A549 (cell line): ENCODE data around the gene HINT3. TPM values are rescaled to one million over a fixed set of nuclear protein-coding genes. Genes with fewer than 3 reads are reported as not detected.
A peak's percentile ranks its signal among the peaks of the same experiment; 100 is the strongest.

Experiments
- ATAC-seq, 2 experiments: fragments of 200-7000 bp in 1 of 2; fragments of >200 bp in 1 of 2; cut with Nextera tagmentation in 1 of 2; cut with Tn5 transposase in 1 of 2; 3 replicates each; pipeline versions ENCODE4 v1.8.0 to v1.9.1; 2018 to 2020; ENCODE audit warnings: mild to moderate bottlenecking in 1 of 2, moderate library complexity in 1 of 2
- CTCF ChIA-PET: fragments of 300-600 bp; sonication (Branson Sonifier 250); formaldehyde crosslinking; extraction: SDS; loops from one replicate; lab custom pipeline; 2021; ENCODE audit warnings: antibody characterized with exemption, inconsistent platforms; lab: Yijun Ruan, JAX
- POLR2A ChIA-PET: fragments of 350-600 bp; formaldehyde crosslinking; extraction: SDS; loops from one replicate; lab custom pipeline; 2021; ENCODE audit warnings: antibody characterized with exemption, inconsistent platforms; lab: Yijun Ruan, JAX
- DNase-seq, 2 experiments: peaks; one replicate each; pipeline versions ENCODE4 v3.0.0 to v3.0.0-alpha.2; 2011 to 2016; ENCODE audit warnings: low read depth in 1 of 2, low spot score in 1 of 2
- FAIRE-seq: peaks from 2 replicates; lab custom pipeline; 2011; peaks lifted over from hg19 to GRCh38; lab: Jason Lieb, UNC
- H3K27ac ChIP-seq, 2 experiments: fragments of >200 bp; sonication (Bioruptor Twin); formaldehyde crosslinking; 3 replicates each; pipeline ENCODE4 v1.5.1; 2016 to 2017
- H3K4me1 ChIP-seq: fragments of >200 bp; sonication (Bioruptor Twin); formaldehyde crosslinking; 3 replicates; pipeline ENCODE4 v1.6.1; 2016
- H3K4me2 ChIP-seq: fragments of >200 bp; sonication (Bioruptor Twin); formaldehyde crosslinking; 3 replicates; pipeline ENCODE4 v1.6.1; 2016
- H3K4me3 ChIP-seq: fragments of >200 bp; sonication (Bioruptor Twin); formaldehyde crosslinking; 3 replicates; pipeline ENCODE4 v1.5.1; 2016
- H3K9me3 ChIP-seq: fragments of >200 bp; sonication (Bioruptor Twin); formaldehyde crosslinking; 3 replicates; pipeline ENCODE4 v1.6.1; 2016
- CBX2 ChIP-seq: fragments of 200-600 bp; sonication (generic); IDR thresholded peaks from 2 replicates; pipeline ENCODE4 v1.6.1; 2016; ENCODE audit warnings: low read depth, mild to moderate bottlenecking, borderline replicate concordance
- CHD2 ChIP-seq: fragments of 150-350 bp; IDR thresholded peaks from 2 replicates; pipeline ENCODE4 v1.6.1; 2014; ENCODE audit warnings: low read length; ENCODE audit not compliant: partially characterized antibody
- EHMT2 ChIP-seq: fragments of 200-600 bp; sonication (generic); IDR thresholded peaks from 2 replicates; pipeline ENCODE4 v1.6.1; 2016; ENCODE audit warnings: antibody characterized with exemption, low read depth, mild to moderate bottlenecking, moderate library complexity
- FOSB ChIP-seq: fragments of 250-450 bp; sonication (Bioruptor Pico); IDR thresholded peaks from 2 replicates; pipeline ENCODE4 v1.5.0; 2020; ENCODE audit warnings: mild to moderate bottlenecking, moderate library complexity
- FOSL2 ChIP-seq, 2 experiments: fragments of 450-650 bp in 1 of 2; fragments of >200 bp in 1 of 2; sonication (Bioruptor Twin) in 1 of 2; formaldehyde crosslinking; IDR thresholded peaks; 2 replicates each; pipeline versions ENCODE4 v1.5.0 to v1.6.1; 2016 to 2020; ENCODE audit warnings: mild to moderate bottlenecking in 1 of 2, moderate library complexity in 1 of 2
- GATA3 ChIP-seq: IDR thresholded peaks from 2 replicates; pipeline ENCODE4 v1.6.1; 2012; ENCODE audit warnings: borderline replicate concordance
- HOXB13 ChIP-seq: fragments of 250-450 bp; sonication (Bioruptor Pico); IDR thresholded peaks from 2 replicates; pipeline ENCODE4 v1.5.0; 2020; ENCODE audit warnings: low read depth, mild to moderate bottlenecking, moderate library complexity
- HOXB5 ChIP-seq: fragments of 250-450 bp; sonication (Bioruptor Pico); IDR thresholded peaks from 2 replicates; pipeline ENCODE4 v1.5.0; 2020; ENCODE audit warnings: mild to moderate bottlenecking, moderate library complexity
- JUN ChIP-seq, 2 experiments: fragments of >200 bp; sonication (Bioruptor Twin); formaldehyde crosslinking; IDR thresholded peaks; 2 replicates in 1 of 2; 3 replicates in 1 of 2; pipeline ENCODE4 v1.6.1; 2016 to 2017
- KDM5A ChIP-seq: fragments of 200-600 bp; sonication (generic); IDR thresholded peaks from 2 replicates; pipeline ENCODE4 v1.6.1; 2016; ENCODE audit warnings: antibody characterized with exemption, mild to moderate bottlenecking
- MAFK ChIP-seq: fragments of 450-650 bp; IDR thresholded peaks from 2 replicates; pipeline ENCODE4 v1.6.1; 2014; ENCODE audit not compliant: partially characterized antibody
- MYC ChIP-seq: IDR thresholded peaks from 2 replicates; pipeline ENCODE4 v1.6.1; 2012; ENCODE audit warnings: mild to moderate bottlenecking, inconsistent platforms, low read length, improper control_type of control experiment, borderline replicate concordance
- PHF8 ChIP-seq: fragments of 200-600 bp; sonication (generic); IDR thresholded peaks from 2 replicates; pipeline ENCODE4 v1.6.1; 2016; ENCODE audit warnings: low read depth, mild to moderate bottlenecking, antibody characterized with exemption, moderate library complexity, borderline replicate concordance
- POLR2A ChIP-seq: IDR thresholded peaks from 2 replicates; pipeline ENCODE4 v1.6.1; 2012; ENCODE audit warnings: mild to moderate bottlenecking, low read length
- POLR2AphosphoS2 ChIP-seq: conservative IDR thresholded peaks from 2 replicates; pipeline ENCODE4 v1.6.1; 2012; ENCODE audit warnings: low read length, improper control_type of control experiment, inconsistent platforms
- RAD21 ChIP-seq, 2 experiments: fragments of >200 bp in 1 of 2; sonication (Bioruptor Twin) in 1 of 2; formaldehyde crosslinking in 1 of 2; IDR thresholded peaks in 1 of 2; conservative IDR thresholded peaks in 1 of 2; 2 replicates in 1 of 2; 3 replicates in 1 of 2; pipeline ENCODE4 v1.6.1; 2012 to 2018; ENCODE audit warnings: inconsistent platforms in 1 of 2
- RFX5 ChIP-seq: fragments of 450-650 bp; IDR thresholded peaks from 2 replicates; pipeline ENCODE4 v1.7.1; 2014; ENCODE audit warnings: antibody characterized with exemption, mild to moderate bottlenecking, moderate library complexity
- SMC3 ChIP-seq: fragments of >200 bp; sonication (Bioruptor Twin); formaldehyde crosslinking; IDR thresholded peaks from 3 replicates; pipeline ENCODE4 v1.6.1; 2018; ENCODE audit warnings: inconsistent platforms
- SREBF2 ChIP-seq: fragments of 450-650 bp; IDR thresholded peaks from 2 replicates; pipeline ENCODE4 v1.6.1; 2014; ENCODE audit warnings: mild to moderate bottlenecking, moderate library complexity
- WGBS: methylation state at CpG from one replicate; pipeline ENCODE4 v1.1.6; 2017; ENCODE audit errors: missing lambda C conversion rate; 5-methylcytosine and 5-hydroxymethylcytosine counted together
- polyA minus RNA-seq: library from RNA; depleted of rRNA, polyadenylated mRNA; stranded (reverse); fragments of >200 nt; gene quantifications from 2 replicates; pipeline ENCODE4 v1.2.3, GENCODE V29; 2011; rRNA and poly(A)+ RNA removed
- polyA plus RNA-seq, 4 experiments: library from polyadenylated mRNA; depleted of rRNA in 3 of 4; stranded (reverse); fragments of >200 nt; fragmentation: RNase III in 1 of 4; extraction: RNeasy Plus Mini Kit Qiagen cat#74134 plus additional on column Dnase treatment in 1 of 4; gene quantifications; 2 replicates in 3 of 4; 3 replicates in 1 of 4; pipeline ENCODE4 v1.2.3, GENCODE V29; 2011 to 2017
- TF ChIP-seq, protein P1 (sequence below): fragments of >200 bp; sonication (Bioruptor Twin); formaldehyde crosslinking; IDR thresholded peaks from 3 replicates; pipeline ENCODE4 v1.6.1; 2016
- TF ChIP-seq, protein P2 (sequence below): IDR thresholded peaks from 2 replicates; pipeline ENCODE4 v1.6.1; 2012; ENCODE audit warnings: low read depth, borderline replicate concordance
- TF ChIP-seq, protein P3 (sequence below): fragments of 250-450 bp; sonication (Bioruptor Pico); IDR thresholded peaks from 2 replicates; pipeline ENCODE4 v1.5.0; 2021; ENCODE audit warnings: mild to moderate bottlenecking, moderate library complexity, borderline replicate concordance
- TF ChIP-seq, protein P4 (sequence below): IDR thresholded peaks from 2 replicates; pipeline ENCODE4 v1.6.1; 2012
- TF ChIP-seq, protein P5 (sequence below): fragments of >200 bp; sonication (Bioruptor Twin); formaldehyde crosslinking; IDR thresholded peaks from 3 replicates; pipeline ENCODE4 v1.5.1; 2016
- TF ChIP-seq, protein P6 (sequence below): fragments of 150-350 bp; IDR thresholded peaks from 2 replicates; pipeline ENCODE4 v1.6.1; 2014; ENCODE audit warnings: low read depth, mild to moderate bottlenecking, low read length

Gene HINT3
- polyA plus RNA-seq (2011; rRNA removed) (4.7 and 7.2 TPM in 2 replicates), polyA plus RNA-seq (2017; fragmentation: RNase III; extraction: RNeasy Plus Mini Kit Qiagen cat#74134 plus additional on column Dnase treatment) (13.0 to 13.8 TPM (median 13.5 TPM) in 3 replicates), polyA minus RNA-seq (1.5 and 1.6 TPM in 2 replicates)
- 2.1 and 2.9 TPM in 2 replicates for polyA plus RNA-seq (2012; cell fraction: cytosol; rRNA removed)
- polyA plus RNA-seq (2012; cell fraction: nucleus; rRNA removed): 1.1 and 1.9 TPM in 2 replicates

DNA sequence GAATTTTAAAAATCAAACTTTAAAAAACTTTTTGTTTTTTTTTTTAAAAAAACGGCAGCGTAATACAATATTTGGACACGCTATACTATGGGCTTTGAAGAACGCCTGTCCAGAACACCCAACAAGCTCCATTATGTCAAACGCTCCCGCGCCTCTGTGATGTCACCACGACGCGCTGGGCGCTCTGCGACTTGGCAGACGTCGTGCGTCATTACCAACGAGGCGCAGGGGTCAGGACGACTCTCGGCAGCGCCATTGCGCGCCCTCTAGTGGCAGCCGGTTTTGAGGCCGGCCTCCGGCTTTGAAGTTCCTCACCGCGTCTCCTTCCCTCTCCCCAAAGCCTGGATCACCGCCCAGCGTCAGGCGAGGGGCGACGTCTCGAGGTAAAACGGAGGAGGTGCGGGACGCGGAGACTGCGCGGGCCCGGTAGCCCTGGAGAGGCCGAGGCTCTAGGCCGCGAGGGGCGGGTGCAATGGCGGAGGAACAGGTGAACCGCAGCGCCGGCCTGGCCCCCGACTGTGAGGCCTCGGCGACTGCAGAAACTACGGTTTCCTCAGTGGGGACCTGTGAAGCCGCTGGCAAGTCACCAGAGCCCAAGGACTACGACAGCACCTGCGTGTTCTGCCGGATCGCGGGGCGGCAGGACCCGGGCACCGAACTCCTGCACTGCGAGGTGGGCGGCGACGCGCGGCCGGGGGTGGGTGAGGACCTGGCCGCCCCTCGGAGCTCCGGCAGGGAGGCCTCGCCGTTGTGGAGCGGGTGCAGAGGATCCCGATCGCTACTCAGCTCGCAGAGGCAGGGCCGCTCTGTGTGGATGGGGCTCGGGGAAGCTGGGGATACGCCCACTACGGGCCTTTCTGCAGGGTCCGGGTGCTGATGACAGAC is at the start of gene HINT3:
HINT3 (plus strand) TSS at position 265 of the 885 bp plus-strand sequence; CDS start at position 473, 208 bp downstream.
- H3K27ac ChIP-seq: peak within 1 kb of the TSS; percentile 95 to 96
- CTCF ChIA-PET: interaction anchor here (0.5 to 8.4 kb wide), 52 partner anchors 8 to 204 kb away, joined by 3 to 148 read pairs (median 5); partner anchors contain the start of genes NCOA7 and TRMT11
- FAIRE-seq (no peak), ATAC-seq (peak; percentile 85 to 89)
- POLR2A ChIA-PET: interaction anchor here (1.0 to 3.0 kb wide), 4 partner anchors 10 to 175 kb away, joined by 4 to 14 read pairs (median 8); partner anchors contain the start of genes NCOA7 and TRMT11
- H3K9me3 ChIP-seq: no peaks in the 10 kb centered on the region
- WGBS: 1% methylated on average over 21 of the region's 82 CpGs
- H3K4me1 ChIP-seq: peaks cover 22% of the 10 kb centered on the region; the same call in 2 of the 3 replicates
- TF ChIP-seq POLR2A (no peak; the same call in 1 of the 2 replicates), MAFK (no peak), SMC3 (peak; percentile 89), EHMT2 (no peak), GATA3 (peak; percentile 24; the same call in 1 of the 2 replicates), RFX5 (no peak), JUN (IDR thresholded peaks at IDR 0.05) (peak; percentile 35 to 78; a peak in 2 of 5 replicates), RAD21 (conservative IDR thresholded peaks at IDR 0.05 in 1 of 2, IDR thresholded peaks at IDR 0.05 in 1 of 2) (peak; percentile 67 to 85), HOXB5 (CRISPR knock-in tag) (peak; percentile 63; the same call in 1 of the 2 replicates), SREBF2 (no peak), MYC (0 out of 2 replicates have a peak, but pooled peaks have one; percentile 8), HOXB13 (CRISPR knock-in tag) (0 out of 2 replicates have a peak, but pooled peaks have one; percentile 28), PHF8 (peak; percentile 39; the same call in 1 of the 2 replicates), KDM5A (peak; percentile 66; the same call in 1 of the 2 replicates), FOSL2 (IDR thresholded peaks at IDR 0.05) (no peak), FOSL2 (CRISPR knock-in tag; IDR thresholded peaks at IDR 0.05) (peak; percentile 46), FOSB (CRISPR knock-in tag) (no peak), CBX2 (no peak), POLR2AphosphoS2 (no peak), CHD2 (no peak)
- TF ChIP-seq, protein P1, sequence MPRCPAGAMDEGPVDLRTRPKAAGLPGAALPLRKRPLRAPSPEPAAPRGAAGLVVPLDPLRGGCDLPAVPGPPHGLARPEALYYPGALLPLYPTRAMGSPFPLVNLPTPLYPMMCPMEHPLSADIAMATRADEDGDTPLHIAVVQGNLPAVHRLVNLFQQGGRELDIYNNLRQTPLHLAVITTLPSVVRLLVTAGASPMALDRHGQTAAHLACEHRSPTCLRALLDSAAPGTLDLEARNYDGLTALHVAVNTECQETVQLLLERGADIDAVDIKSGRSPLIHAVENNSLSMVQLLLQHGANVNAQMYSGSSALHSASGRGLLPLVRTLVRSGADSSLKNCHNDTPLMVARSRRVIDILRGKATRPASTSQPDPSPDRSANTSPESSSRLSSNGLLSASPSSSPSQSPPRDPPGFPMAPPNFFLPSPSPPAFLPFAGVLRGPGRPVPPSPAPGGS: peak; percentile 33; the same call in 1 of the 3 replicates
- TF ChIP-seq, protein P2, sequence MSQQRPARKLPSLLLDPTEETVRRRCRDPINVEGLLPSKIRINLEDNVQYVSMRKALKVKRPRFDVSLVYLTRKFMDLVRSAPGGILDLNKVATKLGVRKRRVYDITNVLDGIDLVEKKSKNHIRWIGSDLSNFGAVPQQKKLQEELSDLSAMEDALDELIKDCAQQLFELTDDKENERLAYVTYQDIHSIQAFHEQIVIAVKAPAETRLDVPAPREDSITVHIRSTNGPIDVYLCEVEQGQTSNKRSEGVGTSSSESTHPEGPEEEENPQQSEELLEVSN: peak; percentile 43; the same call in 1 of the 2 replicates
- TF ChIP-seq, protein P3, sequence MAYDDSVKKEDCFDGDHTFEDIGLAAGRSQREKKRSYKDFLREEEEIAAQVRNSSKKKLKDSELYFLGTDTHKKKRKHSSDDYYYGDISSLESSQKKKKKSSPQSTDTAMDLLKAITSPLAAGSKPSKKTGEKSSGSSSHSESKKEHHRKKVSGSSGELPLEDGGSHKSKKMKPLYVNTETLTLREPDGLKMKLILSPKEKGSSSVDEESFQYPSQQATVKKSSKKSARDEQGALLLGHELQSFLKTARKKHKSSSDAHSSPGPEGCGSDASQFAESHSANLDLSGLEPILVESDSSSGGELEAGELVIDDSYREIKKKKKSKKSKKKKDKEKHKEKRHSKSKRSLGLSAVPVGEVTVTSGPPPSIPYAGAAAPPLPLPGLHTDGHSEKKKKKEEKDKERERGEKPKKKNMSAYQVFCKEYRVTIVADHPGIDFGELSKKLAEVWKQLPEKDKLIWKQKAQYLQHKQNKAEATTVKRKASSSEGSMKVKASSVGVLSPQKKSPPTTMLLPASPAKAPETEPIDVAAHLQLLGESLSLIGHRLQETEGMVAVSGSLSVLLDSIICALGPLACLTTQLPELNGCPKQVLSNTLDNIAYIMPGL (CRISPR knock-in tag): peak; percentile 86; the same call in 1 of the 2 replicates
- TF ChIP-seq, protein P4, sequence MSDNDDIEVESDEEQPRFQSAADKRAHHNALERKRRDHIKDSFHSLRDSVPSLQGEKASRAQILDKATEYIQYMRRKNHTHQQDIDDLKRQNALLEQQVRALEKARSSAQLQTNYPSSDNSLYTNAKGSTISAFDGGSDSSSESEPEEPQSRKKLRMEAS: peak; percentile 87
- TF ChIP-seq, protein P5, sequence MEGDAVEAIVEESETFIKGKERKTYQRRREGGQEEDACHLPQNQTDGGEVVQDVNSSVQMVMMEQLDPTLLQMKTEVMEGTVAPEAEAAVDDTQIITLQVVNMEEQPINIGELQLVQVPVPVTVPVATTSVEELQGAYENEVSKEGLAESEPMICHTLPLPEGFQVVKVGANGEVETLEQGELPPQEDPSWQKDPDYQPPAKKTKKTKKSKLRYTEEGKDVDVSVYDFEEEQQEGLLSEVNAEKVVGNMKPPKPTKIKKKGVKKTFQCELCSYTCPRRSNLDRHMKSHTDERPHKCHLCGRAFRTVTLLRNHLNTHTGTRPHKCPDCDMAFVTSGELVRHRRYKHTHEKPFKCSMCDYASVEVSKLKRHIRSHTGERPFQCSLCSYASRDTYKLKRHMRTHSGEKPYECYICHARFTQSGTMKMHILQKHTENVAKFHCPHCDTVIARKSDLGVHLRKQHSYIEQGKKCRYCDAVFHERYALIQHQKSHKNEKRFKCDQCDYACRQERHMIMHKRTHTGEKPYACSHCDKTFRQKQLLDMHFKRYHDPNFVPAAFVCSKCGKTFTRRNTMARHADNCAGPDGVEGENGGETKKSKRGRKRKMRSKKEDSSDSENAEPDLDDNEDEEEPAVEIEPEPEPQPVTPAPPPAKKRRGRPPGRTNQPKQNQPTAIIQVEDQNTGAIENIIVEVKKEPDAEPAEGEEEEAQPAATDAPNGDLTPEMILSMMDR: peak; percentile 82
- TF ChIP-seq, protein P6, sequence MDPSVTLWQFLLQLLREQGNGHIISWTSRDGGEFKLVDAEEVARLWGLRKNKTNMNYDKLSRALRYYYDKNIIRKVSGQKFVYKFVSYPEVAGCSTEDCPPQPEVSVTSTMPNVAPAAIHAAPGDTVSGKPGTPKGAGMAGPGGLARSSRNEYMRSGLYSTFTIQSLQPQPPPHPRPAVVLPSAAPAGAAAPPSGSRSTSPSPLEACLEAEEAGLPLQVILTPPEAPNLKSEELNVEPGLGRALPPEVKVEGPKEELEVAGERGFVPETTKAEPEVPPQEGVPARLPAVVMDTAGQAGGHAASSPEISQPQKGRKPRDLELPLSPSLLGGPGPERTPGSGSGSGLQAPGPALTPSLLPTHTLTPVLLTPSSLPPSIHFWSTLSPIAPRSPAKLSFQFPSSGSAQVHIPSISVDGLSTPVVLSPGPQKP: no peak
- TF ChIP-seq, all 56 proteins: peak for 15
- Histone ChIP-seq H3K4me3 (peak within 1 kb of the TSS; percentile 86), H3K4me2 (peak within 1 kb of the TSS; percentile 86)
- DNase-seq: peak; percentile 78 to 97
